22Rv1 (cell line): ENCODE results near the gene AJM1.

ENCODE experiments used
- ZFX ChIP-seq: fragments of 450-650 bp; IDR thresholded peaks from 2 replicates; pipeline ENCODE4 v1.6.1; 2017; ENCODE audit warnings: antibody characterized with exemption, borderline replicate concordance
- TF ChIP-seq, protein P1 (sequence below): fragments of 450-650 bp; IDR thresholded peaks from 2 replicates; pipeline ENCODE4 v1.5.1; 2017; ENCODE audit warnings: mild to moderate bottlenecking

DNA sequence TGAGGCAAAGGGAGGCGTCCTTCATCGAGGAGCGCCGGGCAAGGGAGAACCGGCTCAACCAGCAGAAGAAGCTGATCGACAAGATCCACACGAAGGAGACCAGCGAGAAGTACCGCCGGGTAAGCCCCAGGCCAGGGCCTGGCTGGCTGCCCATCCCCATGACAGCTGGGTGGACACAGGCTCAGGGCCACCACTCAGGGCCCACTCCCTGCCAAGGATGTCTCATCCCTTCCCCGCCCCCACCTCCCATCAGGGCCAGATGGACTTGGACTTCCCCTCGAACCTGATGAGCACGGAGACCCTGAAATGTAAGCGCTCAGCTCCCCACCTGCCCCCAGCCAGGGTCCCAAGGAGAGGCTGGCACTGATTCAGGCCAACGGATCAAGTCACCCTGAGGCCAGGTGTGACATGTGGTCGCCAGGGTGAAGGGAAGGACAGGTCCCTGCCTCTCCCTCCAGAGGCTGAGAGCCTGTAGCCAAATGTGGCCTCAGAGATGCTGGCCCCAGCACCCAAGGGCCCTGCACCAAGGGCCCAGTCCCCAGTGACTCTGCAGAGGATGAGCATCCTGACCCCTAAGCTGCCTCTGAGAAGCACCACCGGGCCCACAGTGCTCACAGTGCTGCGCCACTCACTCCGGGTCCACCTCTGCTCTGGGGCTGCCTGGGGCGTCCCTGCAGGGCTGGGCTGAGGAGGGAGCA lies 37.6 kb upstream of the AJM1 start:
- TF ChIP-seq, protein P1, sequence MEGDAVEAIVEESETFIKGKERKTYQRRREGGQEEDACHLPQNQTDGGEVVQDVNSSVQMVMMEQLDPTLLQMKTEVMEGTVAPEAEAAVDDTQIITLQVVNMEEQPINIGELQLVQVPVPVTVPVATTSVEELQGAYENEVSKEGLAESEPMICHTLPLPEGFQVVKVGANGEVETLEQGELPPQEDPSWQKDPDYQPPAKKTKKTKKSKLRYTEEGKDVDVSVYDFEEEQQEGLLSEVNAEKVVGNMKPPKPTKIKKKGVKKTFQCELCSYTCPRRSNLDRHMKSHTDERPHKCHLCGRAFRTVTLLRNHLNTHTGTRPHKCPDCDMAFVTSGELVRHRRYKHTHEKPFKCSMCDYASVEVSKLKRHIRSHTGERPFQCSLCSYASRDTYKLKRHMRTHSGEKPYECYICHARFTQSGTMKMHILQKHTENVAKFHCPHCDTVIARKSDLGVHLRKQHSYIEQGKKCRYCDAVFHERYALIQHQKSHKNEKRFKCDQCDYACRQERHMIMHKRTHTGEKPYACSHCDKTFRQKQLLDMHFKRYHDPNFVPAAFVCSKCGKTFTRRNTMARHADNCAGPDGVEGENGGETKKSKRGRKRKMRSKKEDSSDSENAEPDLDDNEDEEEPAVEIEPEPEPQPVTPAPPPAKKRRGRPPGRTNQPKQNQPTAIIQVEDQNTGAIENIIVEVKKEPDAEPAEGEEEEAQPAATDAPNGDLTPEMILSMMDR: no peak
- no peak for TF ChIP-seq ZFX
